CD4-positive, CD25-positive, alpha-beta regulatory T cell (primary cell): ENCODE measurements around the gene FBXW7. TPM values are rescaled to one million over a fixed set of nuclear protein-coding genes. Genes with fewer than 3 reads are reported as not detected.

Experiments used
- ATAC-seq, 2 donors: fragments of 150-1000 bp; cut with Tn5 transposase; one replicate each; pipeline ENCODE4 v1.10.0; 2021; ENCODE audit warnings: low read depth in 2 of 2, moderate number of reproducible peaks in 2 of 2, moderate library complexity in 1 of 2
- DNase-seq, 3 donors: peaks; one replicate each; pipeline versions ENCODE4 v3.0.0 to v3.0.0-alpha.2; 2012 to 2022; ENCODE audit warnings: mixed read lengths in 1 of 3
- H3K27ac ChIP-seq: one replicate; pipeline ENCODE4 v1.7.0; 2013; ENCODE audit warnings: mild to moderate bottlenecking, low read length; ENCODE audit not compliant: insufficient read depth, poor library complexity, severe bottlenecking
- H3K27me3 ChIP-seq: one replicate; pipeline ENCODE4 v1.7.0; 2013; ENCODE audit warnings: low read length; ENCODE audit not compliant: control insufficient read depth, insufficient read depth
- H3K36me3 ChIP-seq: one replicate; pipeline ENCODE4 v1.7.0; 2013; ENCODE audit warnings: mild to moderate bottlenecking, low read length, moderate library complexity; ENCODE audit not compliant: control insufficient read depth, insufficient read depth
- H3K4me1 ChIP-seq: 2 replicates; pipeline ENCODE4 v1.7.0; 2013; ENCODE audit warnings: mild to moderate bottlenecking, low read length; ENCODE audit not compliant: insufficient read depth, control insufficient read depth, poor library complexity, severe bottlenecking
- H3K4me3 ChIP-seq: one replicate; pipeline ENCODE4 v1.7.0; 2013; ENCODE audit warnings: low read depth, mild to moderate bottlenecking, low read length, moderate library complexity
- H3K9me3 ChIP-seq, 2 experiments: 1 replicate in 1 of 2; 2 replicates in 1 of 2; pipeline ENCODE4 v1.7.0; 2013; ENCODE audit warnings: low read length in 2 of 2, mild to moderate bottlenecking in 1 of 2, moderate library complexity in 1 of 2; ENCODE audit not compliant: control insufficient read depth in 2 of 2
- H3K27ac Mint-ChIP-seq, 3 donors: one replicate each; pipeline ENCODE4 v1.8.0; 2020 to 2022; ENCODE audit warnings: mild to moderate bottlenecking in 3 of 3, mixed read lengths in 3 of 3, moderate library complexity in 2 of 3
- H3K27me3 Mint-ChIP-seq: one replicate; pipeline ENCODE4 v1.8.0; 2022; ENCODE audit warnings: mild to moderate bottlenecking, mixed read lengths
- H3K36me3 Mint-ChIP-seq: one replicate; pipeline ENCODE4 v1.8.0; 2020; ENCODE audit warnings: mixed read lengths
- H3K4me1 Mint-ChIP-seq, 4 donors: one replicate each; pipeline ENCODE4 v1.8.0; 2020 to 2022; ENCODE audit warnings: mixed read lengths in 4 of 4, mild to moderate bottlenecking in 1 of 4
- H3K4me3 Mint-ChIP-seq, 4 donors: one replicate each; pipeline ENCODE4 v1.8.0; 2020 to 2022; ENCODE audit warnings: mild to moderate bottlenecking in 4 of 4, mixed read lengths in 4 of 4, moderate library complexity in 3 of 4
- H3K9me3 Mint-ChIP-seq, 7 donors: one replicate each; pipeline ENCODE4 v1.8.0; 2020 to 2022; ENCODE audit warnings: mixed read lengths in 7 of 7, mild to moderate bottlenecking in 3 of 7, moderate library complexity in 2 of 7
- polyA plus RNA-seq, 4 donors: library from polyadenylated mRNA; unstranded; fragments of 300-500 nt; fragmentation: Illumina TruSeq; gene quantifications; one replicate each; pipeline ENCODE4 v1.2.3, GENCODE V29; 2021
- total RNA-seq: library from RNA; stranded (reverse); gene quantifications from one replicate; pipeline ENCODE4 v1.2.3, GENCODE V29; 2022

Gene FBXW7
- total and polyA plus RNA-seq, 5 donors from 2014 or later = 43.8 to 146 (median 49.1) TPM

GRCh38 chr4:152301381-152301780 lies 234.5 kb downstream of the FBXW7 start:
- no peaks in the 10 kb centered on the region for H3K36me3 Mint-ChIP-seq
- ATAC-seq = no peak
- H3K36me3 ChIP-seq = no peaks in the 10 kb centered on the region

GRCh38 chr4:152299553-152299952 lies 236.3 kb downstream of the FBXW7 start:
- H3K4me3 ChIP-seq = no peak overlapping the region
- DNase-seq = no peak
- H3K27ac Mint-ChIP-seq = no peak overlapping the region
- ATAC-seq = no peak
- peaks cover 17% of the 10 kb centered on the region for H3K27me3 Mint-ChIP-seq
- H3K36me3 Mint-ChIP-seq = peaks cover 4% of the 10 kb centered on the region
- peaks cover 2% of the 10 kb centered on the region for H3K27me3 ChIP-seq
- no peaks in the 10 kb centered on the region for H3K4me1 ChIP-seq
- H3K9me3 Mint-ChIP-seq = peaks cover 0 to 1% (median 0%) of the 10 kb centered on the region in 7 donors
- no peaks in the 10 kb centered on the region for H3K9me3 ChIP-seq
- H3K27ac ChIP-seq = no peak overlapping the region
- H3K4me3 Mint-ChIP-seq = no peak overlapping the region
- no peaks in the 10 kb centered on the region for H3K36me3 ChIP-seq
- no peaks in the 10 kb centered on the region for H3K4me1 Mint-ChIP-seq

More at GRCh38 chr4:152301381-152301780, 234.5 kb downstream of the FBXW7 start:
- Histone ChIP-seq H3K27ac (no peak overlapping the region), H3K27me3 (peaks cover 2% of the 10 kb centered on the region), H3K4me3 (no peak overlapping the region), H3K9me3 (no peaks in the 10 kb centered on the region), H3K4me1 (no peaks in the 10 kb centered on the region)
- Mint-ChIP-seq H3K27ac (no peak overlapping the region), H3K4me3 (no peak overlapping the region), H3K4me1 (no peaks in the 10 kb centered on the region), H3K27me3 (peaks cover 22% of the 10 kb centered on the region), H3K9me3 (peaks cover 0 to 1% (median 0%) of the 10 kb centered on the region in 7 donors)
- no peak for DNase-seq

- no peak overlapping the region for H3K27ac Mint-ChIP-seq
- DNase-seq (no peak), ATAC-seq (no peak)
- Histone ChIP-seq H3K27me3 (no peaks in the 10 kb centered on the region), H3K27ac (no peak overlapping the region), H3K4me1 (no peaks in the 10 kb centered on the region), H3K4me3 (no peak overlapping the region), H3K36me3 (no peaks in the 10 kb centered on the region), H3K9me3 (no peaks in the 10 kb centered on the region)
- peaks cover 13% of the 10 kb centered on the region for H3K27me3 Mint-ChIP-seq
- H3K36me3 Mint-ChIP-seq = peaks cover 4% of the 10 kb centered on the region
- peaks cover 0 to 1% (median 0%) of the 10 kb centered on the region in 7 donors for H3K9me3 Mint-ChIP-seq
- H3K4me3 Mint-ChIP-seq = no peak overlapping the region
- H3K4me1 Mint-ChIP-seq = peaks cover 0 to 3% (median 0%) of the 10 kb centered on the region in 4 donors
These were observed 239.5 kb downstream of the FBXW7 start for GRCh38 chr4:152296386-152296785.

GRCh38 chr4:152294765-152295164 lies 241.1 kb downstream of the FBXW7 start:
- Mint-ChIP-seq H3K27me3 (peaks cover 8% of the 10 kb centered on the region), H3K36me3 (peaks cover 4% of the 10 kb centered on the region), H3K4me3 (peak overlapping the region in 1 of 4 donors; percentile 47), H3K27ac (no peak overlapping the region), H3K4me1 (peaks cover 0 to 3% (median 0%) of the 10 kb centered on the region in 4 donors), H3K9me3 (peaks cover 0 to 1% (median 0%) of the 10 kb centered on the region in 7 donors)
- Histone ChIP-seq H3K36me3 (no peaks in the 10 kb centered on the region), H3K4me3 (no peak overlapping the region), H3K4me1 (no peaks in the 10 kb centered on the region), H3K9me3 (no peaks in the 10 kb centered on the region), H3K27me3 (no peaks in the 10 kb centered on the region), H3K27ac (no peak overlapping the region)
- DNase-seq (no peak), ATAC-seq (no peak)

- H3K27me3 Mint-ChIP-seq = peaks cover 7% of the 10 kb centered on the region
- ATAC-seq (no peak), DNase-seq (no peak)
- no peak overlapping the region for H3K4me3 Mint-ChIP-seq
- H3K4me3 ChIP-seq = no peak overlapping the region
- H3K36me3 ChIP-seq = no peaks in the 10 kb centered on the region
- peaks cover 0 to 1% (median 0%) of the 10 kb centered on the region in 7 donors for H3K9me3 Mint-ChIP-seq
- H3K36me3 Mint-ChIP-seq = peaks cover 4% of the 10 kb centered on the region
- no peaks in the 10 kb centered on the region for H3K4me1 ChIP-seq
- no peaks in the 10 kb centered on the region for H3K27me3 ChIP-seq
- H3K27ac Mint-ChIP-seq = no peak overlapping the region
- H3K9me3 ChIP-seq = no peaks in the 10 kb centered on the region
- H3K27ac ChIP-seq = no peak overlapping the region
- peaks cover 0 to 3% (median 0%) of the 10 kb centered on the region in 4 donors for H3K4me1 Mint-ChIP-seq
These were observed 241.6 kb downstream of the FBXW7 start for GRCh38 chr4:152294331-152294730.

GRCh38 chr4:152293527-152293926 lies 242.4 kb downstream of the FBXW7 start:
- no peak for DNase-seq
- peaks cover 8% of the 10 kb centered on the region for H3K27me3 Mint-ChIP-seq
- no peaks in the 10 kb centered on the region for H3K27me3 ChIP-seq
- no peak for ATAC-seq
- H3K9me3 ChIP-seq = no peaks in the 10 kb centered on the region
- H3K4me3 ChIP-seq = no peak overlapping the region
- no peaks in the 10 kb centered on the region for H3K9me3 Mint-ChIP-seq
- no peak overlapping the region for H3K4me3 Mint-ChIP-seq
- no peak overlapping the region for H3K27ac Mint-ChIP-seq
- H3K4me1 Mint-ChIP-seq = peaks cover 0 to 3% (median 0%) of the 10 kb centered on the region in 4 donors
- peaks cover 9% of the 10 kb centered on the region for H3K36me3 Mint-ChIP-seq
- H3K4me1 ChIP-seq = no peaks in the 10 kb centered on the region
- no peaks in the 10 kb centered on the region for H3K36me3 ChIP-seq
- no peak overlapping the region for H3K27ac ChIP-seq

- H3K27ac Mint-ChIP-seq = no peak overlapping the region
These were observed 245.4 kb downstream of the FBXW7 start for GRCh38 chr4:152290366-152290921.

GRCh38 chr4:152289941-152290340 lies 246.0 kb downstream of the FBXW7 start:
- H3K9me3 ChIP-seq = no peaks in the 10 kb centered on the region
- peaks cover 0 to 3% (median 0%) of the 10 kb centered on the region in 4 donors for H3K4me1 Mint-ChIP-seq

More at GRCh38 chr4:152290366-152290921, 245.4 kb downstream of the FBXW7 start:
- H3K4me1 Mint-ChIP-seq = peaks cover 0 to 3% (median 0%) of the 10 kb centered on the region in 4 donors
- peaks cover 16% of the 10 kb centered on the region for H3K27me3 Mint-ChIP-seq
- H3K4me3 Mint-ChIP-seq = no peak overlapping the region
- H3K36me3 Mint-ChIP-seq = peaks cover 9% of the 10 kb centered on the region
- Histone ChIP-seq H3K36me3 (no peaks in the 10 kb centered on the region), H3K27ac (no peak overlapping the region), H3K27me3 (no peaks in the 10 kb centered on the region), H3K9me3 (no peaks in the 10 kb centered on the region), H3K4me1 (no peaks in the 10 kb centered on the region), H3K4me3 (no peak overlapping the region)
- ATAC-seq (no peak), DNase-seq (no peak)
- H3K9me3 Mint-ChIP-seq = no peaks in the 10 kb centered on the region

More at GRCh38 chr4:152289941-152290340, 246.0 kb downstream of the FBXW7 start:
- H3K27ac ChIP-seq = no peak overlapping the region
- DNase-seq = no peak
- peaks cover 16% of the 10 kb centered on the region for H3K27me3 Mint-ChIP-seq
- H3K4me1 ChIP-seq = no peaks in the 10 kb centered on the region
- H3K9me3 Mint-ChIP-seq = peaks cover 0 to 2% (median 0%) of the 10 kb centered on the region in 7 donors
- H3K27ac Mint-ChIP-seq = peak overlapping the region in 1 of 3 donors; percentile 26
- H3K36me3 ChIP-seq = no peaks in the 10 kb centered on the region
- H3K27me3 ChIP-seq = no peaks in the 10 kb centered on the region
- no peak overlapping the region for H3K4me3 Mint-ChIP-seq
- no peak for ATAC-seq
- H3K36me3 Mint-ChIP-seq = peaks cover 5% of the 10 kb centered on the region
- no peak overlapping the region for H3K4me3 ChIP-seq
